GM12878 (cell line): Measurements from ENCODE around the gene OR10H3. TPM values are rescaled to one million over a fixed set of nuclear protein-coding genes. Genes with fewer than 3 reads are reported as not detected.

Experiments used
- ATAC-seq: fragments of 200-7000 bp; cut with Tn5 transposase; 3 replicates; pipeline ENCODE4 v1.9.1; 2020; ENCODE audit warnings: mild to moderate bottlenecking, moderate library complexity
- BruUV-seq: library from RNA; stranded (reverse); fragments of 400-500 nt; replicated peaks from 2 replicates; lab custom pipeline; 2021; lab: Mats Ljungman, UMichigan
- CTCF ChIA-PET: fragments of 300-600 bp; sonication (Branson Sonifier 250); formaldehyde crosslinking; extraction: SDS; loops from one replicate; lab custom pipeline; 2021; ENCODE audit warnings: inconsistent platforms; lab: Yijun Ruan, JAX
- POLR2A ChIA-PET: fragments of 350-600 bp; formaldehyde crosslinking; extraction: SDS; loops from one replicate; lab custom pipeline; 2021; ENCODE audit warnings: inconsistent platforms; lab: Charles Lee
- RAD21 ChIA-PET: fragments of 300-600 bp; sonication (Branson Sonifier 250); formaldehyde crosslinking; loops from one replicate; lab custom pipeline; 2023; ENCODE audit warnings: antibody characterized with exemption; ENCODE audit not compliant: unreplicated experiment; lab: Charles Lee
- SMC1A ChIA-PET: fragments of 300-600 bp; sonication (Branson Sonifier 250); formaldehyde crosslinking; loops from one replicate; lab custom pipeline; 2023; ENCODE audit not compliant: unreplicated experiment, uncharacterized antibody; lab: Charles Lee
- DNase-seq: peaks from one replicate; pipeline ENCODE4 v3.0.0-alpha.2; 2011; ENCODE audit warnings: low read depth, low spot score
- FAIRE-seq: peaks from 3 replicates; lab custom pipeline; 2011; peaks lifted over from hg19 to GRCh38; lab: Jason Lieb, UNC
- H2AFZ ChIP-seq: 2 replicates; pipeline ENCODE4 v1.6.0; 2011; ENCODE audit warnings: low read depth, low read length, control low read depth; ENCODE audit not compliant: control insufficient read depth
- H3K27ac ChIP-seq: 2 replicates; pipeline ENCODE4 v1.5.1; 2011; ENCODE audit warnings: control low read depth; ENCODE audit not compliant: control insufficient read depth, insufficient read depth
- H3K27me3 ChIP-seq, 2 experiments: replicated peaks in 1 of 2; 2 replicates each; pipeline versions ENCODE4 v1.6.0 to v1.6.1; 2011; ENCODE audit warnings: low read length in 1 of 2; ENCODE audit not compliant: control insufficient read depth in 2 of 2, insufficient read depth in 2 of 2
- H3K36me3 ChIP-seq, 2 experiments: 2 replicates each; pipeline ENCODE4 v1.5.1; 2011; ENCODE audit warnings: low read length in 1 of 2; ENCODE audit not compliant: control insufficient read depth in 2 of 2, insufficient read depth in 2 of 2
- H3K4me1 ChIP-seq: 2 replicates; pipeline ENCODE4 v1.6.1; 2011; ENCODE audit warnings: mild to moderate bottlenecking, low read length, moderate library complexity, mixed read lengths; ENCODE audit not compliant: control insufficient read depth, insufficient read depth
- H3K4me2 ChIP-seq: 2 replicates; pipeline ENCODE4 v1.6.0; 2011; ENCODE audit warnings: control low read depth; ENCODE audit not compliant: control insufficient read depth, insufficient read depth
- H3K4me3 ChIP-seq: fragments of 200-600 bp; sonication (generic); 2 replicates; pipeline ENCODE4 v1.5.1; 2016
- H3K79me2 ChIP-seq: 2 replicates; pipeline ENCODE4 v1.6.0; 2011; ENCODE audit warnings: low read length; ENCODE audit not compliant: control insufficient read depth, insufficient read depth
- H3K9ac ChIP-seq: 2 replicates; pipeline ENCODE4 v1.8.0; 2011; ENCODE audit warnings: low read length, control low read depth, mixed read lengths; ENCODE audit not compliant: control insufficient read depth, insufficient read depth
- H3K9me3 ChIP-seq: replicated peaks from 3 replicates; pipeline ENCODE4 v1.5.1; 2011; ENCODE audit warnings: mild to moderate bottlenecking, low read length; ENCODE audit not compliant: control insufficient read depth, insufficient read depth
- H4K20me1 ChIP-seq: 2 replicates; pipeline ENCODE4 v1.6.0; 2011; ENCODE audit not compliant: control insufficient read depth, insufficient read depth
- BRCA1 ChIP-seq: IDR thresholded peaks from 2 replicates; pipeline ENCODE4 v1.6.1; 2011; ENCODE audit warnings: low read depth, low read length, improper control_type of control experiment
- FOS ChIP-seq: IDR thresholded peaks from 3 replicates; pipeline ENCODE4 v1.6.1; 2011; ENCODE audit warnings: borderline replicate concordance; ENCODE audit not compliant: insufficient read length; ENCODE audit errors: extremely low read depth
- FOXK2 ChIP-seq: fragments of 450-650 bp; IDR thresholded peaks from 2 replicates; pipeline ENCODE4 v1.6.1; 2017; ENCODE audit warnings: mild to moderate bottlenecking, moderate library complexity
- IKZF2 ChIP-seq, 2 experiments: fragments of 450-650 bp; IDR thresholded peaks; 2 replicates each; pipeline ENCODE4 v1.6.1; 2017; ENCODE audit warnings: mild to moderate bottlenecking in 2 of 2, moderate library complexity in 2 of 2
- KDM1A ChIP-seq: fragments of 200-600 bp; sonication (generic); IDR thresholded peaks from 2 replicates; pipeline ENCODE4 v1.6.1; 2016; ENCODE audit warnings: borderline replicate concordance
- KLF5 ChIP-seq: fragments of 450-650 bp; IDR thresholded peaks from 2 replicates; pipeline ENCODE4 v1.6.1; 2014; ENCODE audit warnings: mild to moderate bottlenecking; ENCODE audit not compliant: partially characterized antibody
- PKNOX1 ChIP-seq: fragments of 450-650 bp; IDR thresholded peaks from 2 replicates; pipeline ENCODE4 v1.6.1; 2016; ENCODE audit warnings: mild to moderate bottlenecking
- POLR2AphosphoS2 ChIP-seq: IDR thresholded peaks from 2 replicates; pipeline ENCODE4 v1.6.1; 2011; ENCODE audit warnings: low read depth, mild to moderate bottlenecking, low read length, improper control_type of control experiment, moderate library complexity
- RAD21 ChIP-seq: IDR thresholded peaks from 2 replicates; pipeline ENCODE4 v1.6.1; 2011; ENCODE audit warnings: mild to moderate bottlenecking, low read depth, low read length, moderate library complexity; ENCODE audit not compliant: insufficient read depth
- STAT1 ChIP-seq: fragments of 450-650 bp; conservative IDR thresholded peaks from 2 replicates; pipeline ENCODE4 v1.6.1; 2014; ENCODE audit warnings: antibody characterized with exemption, mild to moderate bottlenecking
- ZSCAN29 ChIP-seq: fragments of 450-650 bp; IDR thresholded peaks from 2 replicates; pipeline ENCODE4 v1.6.1; 2017; ENCODE audit warnings: mild to moderate bottlenecking, moderate library complexity
- WGBS: methylation state at CpG from one replicate; pipeline ENCODE4 v1.1.6; 2016; ENCODE audit warnings: low lambda C conversion rate; ENCODE audit not compliant: insufficient replicate concordance, insufficient coverage; ENCODE audit errors: missing lambda C conversion rate; 5-methylcytosine and 5-hydroxymethylcytosine counted together
- in situ Hi-C: fragments of 300-500 bp; cut with MboI; formaldehyde crosslinking; loops from 9 replicates; pipeline ENCODE4 v1.14.3; 2018; ENCODE audit warnings: mixed read lengths
- intact Hi-C: fragments of 100-400 bp; cut with micrococcal nuclease; formaldehyde crosslinking; loops from one replicate; pipeline ENCODE4 v1.14.2; 2022; ENCODE audit not compliant: unreplicated experiment
- polyA plus RNA-seq, 11 experiments: library from polyadenylated mRNA; depleted of rRNA in 4 of 11; unstranded in 6 of 11; stranded (reverse) in 5 of 11; fragments of >200 nt; fragmentation: Nextera tagmentation in 4 of 11; fragmentation: Illumina TruSeq in 1 of 11; extraction: Ambion mirVana in 4 of 11; extraction: Trizol in 1 of 11; gene quantifications; 1 replicate in 1 of 11; 2 replicates in 10 of 11; pipeline versions ENCODE4 v1.2.1 to v1.2.3, GENCODE V29; 2011 to 2016; ENCODE audit warnings: inconsistent platforms in 2 of 11, missing spikeins in 2 of 11, low read depth in 1 of 11
- total RNA-seq, 4 experiments: library from RNA; depleted of rRNA in 3 of 4; stranded (reverse); fragments of >200 nt in 3 of 4; fragmentation: Illumina TruSeq in 1 of 4; extraction: Trizol in 1 of 4; gene quantifications; 2 replicates each; pipeline versions ENCODE4 v1.2.1 to v1.2.3, GENCODE V29; 2013 to 2021
- TF ChIP-seq, protein P1 (sequence below): IDR thresholded peaks from 2 replicates; pipeline ENCODE4 v1.6.1; 2012; ENCODE audit warnings: low read depth, low read length, improper control_type of control experiment
- TF ChIP-seq, protein P2 (sequence below): IDR thresholded peaks from 2 replicates; pipeline ENCODE4 v1.6.1; 2011; ENCODE audit warnings: low read depth, mild to moderate bottlenecking, low read length, moderate library complexity, borderline replicate concordance; ENCODE audit errors: extremely low read depth

The OR10H3 gene
- total and polyA plus RNA-seq, 10 of the 15 experiments (the other 5 are each of a cell fraction or from before 2014, with no cell fraction given) = not detected

- no peak overlapping the region for H3K4me3 ChIP-seq
- ChIA-PET POLR2A (no interaction called here), SMC1A (no interaction called here), RAD21 (no interaction called here), CTCF (no interaction called here)
- WGBS = 50% methylated on average over 24 of the region's 25 CpGs
- H3K79me2 ChIP-seq = no peaks in the 10 kb centered on the region
- intact Hi-C loops (no loop called here), in situ Hi-C loops (no loop called here)
- H3K9me3 ChIP-seq = no peaks in the 10 kb centered on the region
- no peaks in the 10 kb centered on the region for H3K36me3 ChIP-seq
- no peak overlapping the region for H3K9ac ChIP-seq
- no peak for FAIRE-seq
- DNase-seq = no peak
- BruUV-seq = no TSS peak
- H3K27me3 ChIP-seq = no peaks in the 10 kb centered on the region; a peak in 1 of 4 replicates
- no peaks in the 10 kb centered on the region for H3K4me1 ChIP-seq
- TF ChIP-seq FOXK2 (no peak), POLR2AphosphoS2 (no peak), ZSCAN29 (no peak), KDM1A (no peak), IKZF2 (IDR thresholded peaks at IDR 0.05) (no peak), STAT1 (no peak), KLF5 (no peak), PKNOX1 (no peak), FOS (no peak), RAD21 (no peak), BRCA1 (no peak)
- TF ChIP-seq, protein P1, sequence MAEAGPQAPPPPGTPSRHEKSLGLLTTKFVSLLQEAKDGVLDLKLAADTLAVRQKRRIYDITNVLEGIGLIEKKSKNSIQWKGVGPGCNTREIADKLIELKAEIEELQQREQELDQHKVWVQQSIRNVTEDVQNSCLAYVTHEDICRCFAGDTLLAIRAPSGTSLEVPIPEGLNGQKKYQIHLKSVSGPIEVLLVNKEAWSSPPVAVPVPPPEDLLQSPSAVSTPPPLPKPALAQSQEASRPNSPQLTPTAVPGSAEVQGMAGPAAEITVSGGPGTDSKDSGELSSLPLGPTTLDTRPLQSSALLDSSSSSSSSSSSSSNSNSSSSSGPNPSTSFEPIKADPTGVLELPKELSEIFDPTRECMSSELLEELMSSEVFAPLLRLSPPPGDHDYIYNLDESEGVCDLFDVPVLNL = no peak
- TF ChIP-seq, protein P2, sequence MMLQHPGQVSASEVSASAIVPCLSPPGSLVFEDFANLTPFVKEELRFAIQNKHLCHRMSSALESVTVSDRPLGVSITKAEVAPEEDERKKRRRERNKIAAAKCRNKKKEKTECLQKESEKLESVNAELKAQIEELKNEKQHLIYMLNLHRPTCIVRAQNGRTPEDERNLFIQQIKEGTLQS = no peak
- ATAC-seq = no peak
- no peak overlapping the region for H2AFZ ChIP-seq
- no peak overlapping the region for H3K4me2 ChIP-seq
- no peak overlapping the region for H3K27ac ChIP-seq
- H4K20me1 ChIP-seq = no peaks in the 10 kb centered on the region
Observed at GRCh38 chr19:15722956-15723355, 14.8 kb upstream of the OR10H3 start.
